Measurements from ENCODE around the gene MAN2C1.
"Not testable (repeated sequence)": the region's sequence is repeated elsewhere in the genome, so short reads cannot be mapped to it uniquely, and the experiment has no call there.

The MAN2C1 gene

GRCh38 chr15:75338661-75339240, 29.7 kb downstream of the MAN2C1 start:
- Histone ChIP-seq H3K4me2 (ENCODE audit: low read depth, low read length, poor library complexity, severe bottlenecking) (no peak overlapping the region), H3K79me2 (ENCODE audit: insufficient read depth, low read length) (0 out of 2 replicates have a peak, but pooled peaks cover 3% of the 10 kb centered on the region), H3K9ac (ENCODE audit: low read length) (no peak overlapping the region), H3F3A (ENCODE audit: insufficient read depth) (no peaks in the 10 kb centered on the region), H3K9me2 (replicated peaks; ENCODE audit: insufficient read depth, low read length) (no peaks in the 10 kb centered on the region), H2AFZ (ENCODE audit: low read depth, low read length, severe bottlenecking) (no peak overlapping the region), H3K4me3 (ENCODE audit: insufficient read depth, low read length, poor library complexity, severe bottlenecking) (no peak overlapping the region), H3K9me3 (ENCODE audit: insufficient read depth, low read length) (no peaks in the 10 kb centered on the region), H3K27me3 (ENCODE audit: low read length) (no peaks in the 10 kb centered on the region), H3K27ac (ENCODE audit: low read depth, low read length) (no peak overlapping the region), H4K20me1 (ENCODE audit: low read depth, low read length) (no peaks in the 10 kb centered on the region), H3K36me3 (ENCODE audit: low read length) (no peaks in the 10 kb centered on the region)
- TF ChIP-seq EZH2phosphoT487 (conservative IDR thresholded peaks at IDR 0.05; ENCODE audit: low read length) (no peak), CTCF (IDR thresholded peaks at IDR 0.05; ENCODE audit: insufficient read depth, low read length, poor library complexity, severe bottlenecking) (no peak)

- Histone ChIP-seq H3K9ac (ENCODE audit: low read length) (peak within 1 kb of the TSS; percentile 88), H3K79me2 (ENCODE audit: insufficient read depth, low read length) (0 out of 2 replicates have a peak, but pooled peaks cover 3% of the 10 kb centered on the region), H3K9me3 (ENCODE audit: insufficient read depth, low read length) (no peaks in the 10 kb centered on the region), H2AFZ (ENCODE audit: low read depth, low read length, severe bottlenecking) (peak within 1 kb of the TSS; percentile 91), H4K20me1 (ENCODE audit: low read depth, low read length) (no peaks in the 10 kb centered on the region), H3K9me2 (replicated peaks; ENCODE audit: insufficient read depth, low read length) (no peaks in the 10 kb centered on the region), H3F3A (ENCODE audit: insufficient read depth) (no peaks in the 10 kb centered on the region), H3K4me2 (ENCODE audit: low read depth, low read length, poor library complexity, severe bottlenecking) (peak within 1 kb of the TSS; percentile 65), H3K27ac (ENCODE audit: low read depth, low read length) (peak within 1 kb of the TSS; percentile 38), H3K4me3 (ENCODE audit: insufficient read depth, low read length, poor library complexity, severe bottlenecking) (peak within 1 kb of the TSS; percentile 90), H3K36me3 (ENCODE audit: low read length) (no peaks in the 10 kb centered on the region), H3K27me3 (ENCODE audit: low read length) (no peaks in the 10 kb centered on the region)
- TF ChIP-seq EZH2phosphoT487 (conservative IDR thresholded peaks at IDR 0.05; ENCODE audit: low read length) (no peak), CTCF (IDR thresholded peaks at IDR 0.05; ENCODE audit: insufficient read depth, low read length, poor library complexity, severe bottlenecking) (no peak)
Measured at GRCh38 chr15:75335705-75336355, 32.6 kb downstream of the MAN2C1 start, which contains the start of gene COMMD4. TSS of gene COMMD4 (plus strand) at chr15:75336063. CDS start at chr15:75336090, 27 bp downstream.

GRCh38 chr15:75335313-75335704, 33.1 kb downstream of the MAN2C1 start:
- peak overlapping the region; percentile 88 for H3K9ac ChIP-seq (ENCODE audit: low read length)
- H3K4me2 ChIP-seq (ENCODE audit: low read depth, low read length, poor library complexity, severe bottlenecking), result peak overlapping the region; percentile 65
- peak overlapping the region; percentile 91 for H2AFZ ChIP-seq (ENCODE audit: low read depth, low read length, severe bottlenecking)
- no peak for TF ChIP-seq EZH2phosphoT487 (conservative IDR thresholded peaks at IDR 0.05; ENCODE audit: low read length)
- no peak for TF ChIP-seq CTCF (IDR thresholded peaks at IDR 0.05; ENCODE audit: insufficient read depth, low read length, poor library complexity, severe bottlenecking)
- peak overlapping the region; percentile 90 for H3K4me3 ChIP-seq (ENCODE audit: insufficient read depth, low read length, poor library complexity, severe bottlenecking)
- no peaks in the 10 kb centered on the region for H4K20me1 ChIP-seq (ENCODE audit: low read depth, low read length)
- H3K36me3 ChIP-seq (ENCODE audit: low read length), result no peaks in the 10 kb centered on the region
- H3K27me3 ChIP-seq (ENCODE audit: low read length), result no peaks in the 10 kb centered on the region
- H3K9me2 ChIP-seq (replicated peaks; ENCODE audit: insufficient read depth, low read length), result no peaks in the 10 kb centered on the region
- H3K79me2 ChIP-seq (ENCODE audit: insufficient read depth, low read length), result 0 out of 2 replicates have a peak, but pooled peaks cover 3% of the 10 kb centered on the region
- no peak overlapping the region for H3K27ac ChIP-seq (ENCODE audit: low read depth, low read length)
- no peaks in the 10 kb centered on the region for H3K9me3 ChIP-seq (ENCODE audit: insufficient read depth, low read length)
- H3F3A ChIP-seq (ENCODE audit: insufficient read depth), result no peaks in the 10 kb centered on the region

GRCh38 chr15:75333654-75334419, 34.6 kb downstream of the MAN2C1 start:
- H3K27ac ChIP-seq (ENCODE audit: low read depth, low read length); H2AFZ ChIP-seq (ENCODE audit: low read depth, low read length, severe bottlenecking); H3K27me3 ChIP-seq (ENCODE audit: low read length); H3K9me2 ChIP-seq (replicated peaks; ENCODE audit: insufficient read depth, low read length); H4K20me1 ChIP-seq (ENCODE audit: low read depth, low read length); H3K4me2 ChIP-seq (ENCODE audit: low read depth, low read length, poor library complexity, severe bottlenecking); H3K36me3 ChIP-seq (ENCODE audit: low read length); H3F3A ChIP-seq (ENCODE audit: insufficient read depth); H3K9ac ChIP-seq (ENCODE audit: low read length); H3K9me3 ChIP-seq (ENCODE audit: insufficient read depth, low read length); H3K79me2 ChIP-seq (ENCODE audit: insufficient read depth, low read length); H3K4me3 ChIP-seq (ENCODE audit: insufficient read depth, low read length, poor library complexity, severe bottlenecking): not testable (repeated sequence)

GRCh38 chr15:75332093-75332492, 36.3 kb downstream of the MAN2C1 start:
- not testable (repeated sequence) for H3K9me2 ChIP-seq (replicated peaks; ENCODE audit: insufficient read depth, low read length); H3K9ac ChIP-seq (ENCODE audit: low read length)

More at GRCh38 chr15:75332093-75332492, 36.3 kb downstream of the MAN2C1 start:
- not testable (repeated sequence) for H3K9me3 ChIP-seq (ENCODE audit: insufficient read depth, low read length); H3K27me3 ChIP-seq (ENCODE audit: low read length); H3K36me3 ChIP-seq (ENCODE audit: low read length); H3K79me2 ChIP-seq (ENCODE audit: insufficient read depth, low read length); H3F3A ChIP-seq (ENCODE audit: insufficient read depth); H2AFZ ChIP-seq (ENCODE audit: low read depth, low read length, severe bottlenecking); H3K27ac ChIP-seq (ENCODE audit: low read depth, low read length); H3K4me2 ChIP-seq (ENCODE audit: low read depth, low read length, poor library complexity, severe bottlenecking); H4K20me1 ChIP-seq (ENCODE audit: low read depth, low read length); H3K4me3 ChIP-seq (ENCODE audit: insufficient read depth, low read length, poor library complexity, severe bottlenecking)
